DND-41 (cell line): ENCODE data around the gene ANAPC10.
"Not testable (repeated sequence)": the region's sequence is repeated elsewhere in the genome, so short reads cannot be mapped to it uniquely, and the experiment has no call there.

Experiments used
- CTCF ChIP-seq: IDR thresholded peaks from 2 replicates; pipeline ENCODE4 v1.5.1; 2012; ENCODE audit warnings: borderline replicate concordance, low read length, moderate library complexity, mild to moderate bottlenecking; ENCODE audit not compliant: poor library complexity, severe bottlenecking; ENCODE audit errors: extremely low read depth
- EZH2 ChIP-seq: IDR thresholded peaks from 3 replicates; pipeline ENCODE4 v1.6.1; 2012; ENCODE audit warnings: borderline replicate concordance, low read depth, mild to moderate bottlenecking, moderate library complexity, low read length, inconsistent platforms; ENCODE audit not compliant: severe bottlenecking

GRCh38 chr4:145000656-145001055 is 97.3 kb downstream of the ANAPC10 start:
- not testable (repeated sequence) for TF ChIP-seq EZH2, CTCF
